NCI-H2227 treated with DMSO at 0.1 percent for 48 hours (cell line): ENCODE measurements around the gene HCN2.
"Not testable (repeated sequence)": the region's sequence is repeated elsewhere in the genome, so short reads cannot be mapped to it uniquely, and the experiment has no call there.

Source experiments
- DNase-seq: peaks from one replicate; lab custom pipeline; 2025; lab: John Stamatoyannopoulos, UW

The HCN2 gene

GRCh38 chr19:571566-571974 lies 18.1 kb upstream of the HCN2 start:
- DNase-seq = no peak

DNA sequence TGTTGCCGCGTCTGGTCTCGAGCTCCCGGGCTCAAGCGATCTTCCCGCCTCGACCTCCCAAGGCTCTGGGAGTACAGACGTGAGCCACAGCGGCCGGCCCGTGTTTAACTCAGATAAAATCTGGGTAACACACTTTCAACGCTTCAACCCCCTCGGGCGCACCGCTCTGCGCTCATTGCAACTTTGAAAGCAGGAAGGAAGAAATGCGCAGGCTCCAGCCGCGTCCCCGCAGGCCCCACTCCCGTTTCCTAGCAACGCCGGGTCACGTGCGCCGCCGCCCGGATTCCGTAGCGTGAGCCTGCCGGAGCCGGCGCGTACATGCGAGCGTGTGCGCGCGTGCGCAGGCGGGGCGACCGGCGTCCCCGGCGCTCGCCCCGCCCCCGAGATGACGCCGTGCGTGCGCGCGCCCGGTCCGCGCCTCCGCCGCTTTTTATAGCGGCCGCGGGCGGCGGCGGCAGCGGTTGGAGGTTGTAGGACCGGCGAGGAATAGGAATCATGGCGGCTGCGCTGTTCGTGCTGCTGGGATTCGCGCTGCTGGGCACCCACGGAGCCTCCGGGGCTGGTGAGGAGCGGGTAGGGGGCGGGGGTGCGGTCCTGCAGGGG lies 17.4 kb upstream of the HCN2 start, which contains the start of gene BSG:
Gene BSG (plus strand): TSS at position 457 of the 603 bp plus-strand sequence. CDS start 39 bp downstream, at position 496.
- DNase-seq = peak; percentile 90

DNA sequence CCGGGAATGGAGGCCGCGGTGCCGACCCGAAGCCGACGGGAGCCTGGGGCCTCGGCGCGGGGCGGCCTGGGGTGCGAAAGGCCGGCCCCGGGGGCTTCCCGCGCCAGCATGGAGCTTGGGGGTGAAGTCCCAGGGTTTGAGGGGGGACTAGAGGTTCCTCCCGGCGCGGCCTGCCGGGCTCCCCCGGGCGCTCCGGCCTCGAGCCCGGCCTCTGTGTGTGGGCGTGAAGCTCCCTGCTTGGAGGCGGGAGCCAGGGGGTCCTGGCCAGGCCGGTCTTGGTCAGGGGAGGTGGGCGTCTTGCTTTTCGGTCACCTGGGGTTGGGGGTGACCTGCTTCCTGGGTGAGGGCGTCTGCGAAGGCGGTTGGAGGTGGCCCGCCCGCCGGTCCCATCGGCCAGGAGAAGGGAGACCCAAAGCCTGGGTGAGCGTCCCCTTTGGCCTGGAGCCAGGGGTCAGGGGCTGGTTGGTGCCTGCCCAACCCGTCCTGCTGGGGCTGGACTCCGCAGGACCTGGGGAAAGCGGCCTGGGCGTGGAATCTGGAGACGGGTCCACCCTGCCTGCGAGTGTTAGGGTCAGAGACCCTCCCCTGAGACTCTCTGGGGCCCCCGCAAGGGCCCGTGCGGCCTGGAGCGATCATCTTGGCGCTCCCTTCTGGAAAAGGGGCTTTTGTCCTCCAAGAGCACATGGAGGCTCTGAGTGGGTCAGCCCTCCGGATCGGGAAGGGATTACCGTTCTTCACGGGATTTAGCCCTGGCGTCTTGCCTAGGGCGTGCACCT lies 16.8 kb upstream of the HCN2 start:
- DNase-seq = no peak

GRCh38 chr19:573519-573825 lies 16.2 kb upstream of the HCN2 start:
- no peak for DNase-seq

DNA sequence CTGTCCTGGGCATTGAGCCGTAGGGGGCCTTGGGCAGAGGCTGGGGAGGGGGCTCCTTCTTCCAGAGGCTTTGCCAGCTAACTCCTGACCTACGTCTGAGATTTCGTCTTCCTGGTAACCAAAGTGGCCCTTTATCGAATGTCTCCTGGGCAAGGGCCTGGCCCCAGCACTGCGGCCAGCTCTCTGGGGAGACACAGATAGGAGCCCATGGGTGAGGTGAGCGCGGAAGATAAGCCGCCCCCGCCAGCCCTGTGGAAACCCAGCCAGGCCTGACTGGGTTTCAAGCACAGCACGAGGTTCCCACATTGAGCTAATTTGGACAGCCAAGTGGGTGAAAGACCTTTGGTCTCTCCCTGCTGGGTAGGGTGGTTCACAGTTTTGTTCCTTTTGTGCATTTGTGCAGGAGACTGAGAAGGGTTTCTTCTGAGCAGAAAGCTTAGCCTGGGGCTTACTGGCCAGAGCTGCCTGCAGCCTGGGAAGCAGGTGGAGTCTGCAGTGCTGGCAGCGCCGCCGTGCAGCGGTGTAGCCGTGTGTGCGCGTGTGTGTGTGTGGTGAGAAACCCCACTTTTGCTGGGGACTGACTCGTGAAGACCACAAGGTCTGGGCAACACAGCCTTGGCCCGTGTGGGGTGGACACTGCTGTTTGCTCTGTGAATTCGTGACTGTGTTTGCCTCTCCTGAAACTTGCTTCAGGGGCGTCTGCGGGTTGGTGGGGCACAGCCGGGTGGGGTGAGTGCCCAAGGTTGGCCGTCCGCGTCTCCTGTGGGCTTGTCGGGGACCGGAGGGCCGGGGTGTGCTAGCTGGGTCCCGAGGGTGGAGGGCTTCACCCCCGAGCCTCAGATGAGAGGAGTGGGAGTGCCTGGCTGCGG lies 14.8 kb upstream of the HCN2 start:
- no peak for DNase-seq

DNA sequence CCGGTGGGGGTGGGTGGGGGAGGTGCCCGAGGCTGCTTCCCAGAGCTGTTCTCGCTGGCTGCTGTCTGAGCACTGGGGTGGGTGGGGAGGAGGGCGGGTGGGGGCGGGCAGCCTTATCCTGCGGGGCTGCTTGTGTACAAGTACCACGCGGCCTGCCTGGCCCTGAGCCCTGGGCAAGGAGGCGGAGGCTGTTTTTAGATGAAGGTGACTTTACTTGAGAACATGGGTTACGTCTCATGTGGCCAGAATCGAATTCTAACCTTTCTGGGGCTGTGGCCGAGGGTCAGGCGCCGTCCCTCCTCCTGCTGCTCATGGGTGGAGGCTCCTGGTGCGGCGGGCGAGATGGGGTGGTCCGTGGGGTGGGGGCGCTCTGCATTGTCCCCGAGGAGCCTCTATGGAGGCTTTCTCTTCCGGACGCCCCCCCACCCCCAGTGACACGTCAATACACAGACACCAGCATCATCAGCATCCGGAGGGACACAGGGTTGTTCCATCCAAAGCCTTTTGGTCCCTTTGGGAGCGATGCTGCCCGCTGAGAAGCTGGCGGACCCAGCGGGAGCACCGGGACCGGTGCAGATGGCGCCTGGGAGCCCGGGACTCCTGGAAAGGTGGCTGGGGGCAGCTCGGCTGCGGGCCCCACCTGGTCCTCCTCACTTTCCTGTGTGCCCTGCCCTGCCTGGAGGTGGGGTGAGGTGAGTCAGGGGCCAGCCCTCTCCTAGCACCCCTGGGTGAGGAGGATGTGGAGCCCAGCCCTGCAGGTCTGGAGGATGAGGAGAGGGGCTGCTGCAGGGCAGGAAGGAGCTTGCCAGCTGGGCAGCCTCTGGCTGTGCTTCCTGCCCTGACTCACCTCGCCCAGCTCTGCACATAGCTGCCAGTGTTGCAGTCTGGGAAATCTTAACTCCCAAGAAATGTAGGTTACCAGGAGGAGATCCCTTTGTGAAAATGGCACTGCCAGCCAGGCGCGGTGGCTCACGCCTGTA lies 13.9 kb upstream of the HCN2 start:
- no peak for DNase-seq

GRCh38 chr19:576768-577438 lies 12.8 kb upstream of the HCN2 start:
- no peak for DNase-seq

GRCh38 chr19:577439-578392 lies 12.0 kb upstream of the HCN2 start:
- no peak for DNase-seq

DNA sequence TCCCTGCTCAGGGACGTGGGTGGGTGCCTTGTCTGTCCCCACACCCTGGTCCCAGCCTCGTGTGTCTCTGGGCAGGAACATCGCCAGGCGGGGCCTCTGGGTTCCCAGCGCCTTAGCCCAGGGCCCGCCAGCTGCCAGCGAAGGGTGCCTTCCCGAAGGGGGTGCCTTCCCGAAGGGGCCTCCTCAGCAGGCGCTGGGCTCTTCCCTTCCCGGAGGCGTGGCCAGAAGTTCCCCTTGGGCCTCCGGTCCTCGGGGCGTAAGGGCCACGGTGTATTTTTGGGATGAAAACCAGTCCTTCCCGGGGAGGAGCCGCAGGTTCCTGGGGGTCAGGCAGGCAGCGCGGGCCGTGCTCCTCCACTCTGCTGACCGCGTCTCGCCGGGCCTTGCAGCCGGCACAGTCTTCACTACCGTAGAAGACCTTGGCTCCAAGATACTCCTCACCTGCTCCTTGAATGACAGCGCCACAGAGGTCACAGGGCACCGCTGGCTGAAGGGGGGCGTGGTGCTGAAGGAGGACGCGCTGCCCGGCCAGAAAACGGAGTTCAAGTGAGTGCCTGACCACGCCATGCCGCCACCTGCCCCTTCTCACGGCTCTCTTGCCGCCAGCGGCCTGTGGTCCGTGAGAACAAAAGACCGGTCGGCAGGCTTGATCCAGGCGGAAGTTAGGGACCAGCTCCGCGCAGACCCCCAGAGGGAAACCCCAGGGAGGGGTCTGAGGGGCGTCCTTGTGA lies 10.4 kb upstream of the HCN2 start:
- no peak for DNase-seq

DNA sequence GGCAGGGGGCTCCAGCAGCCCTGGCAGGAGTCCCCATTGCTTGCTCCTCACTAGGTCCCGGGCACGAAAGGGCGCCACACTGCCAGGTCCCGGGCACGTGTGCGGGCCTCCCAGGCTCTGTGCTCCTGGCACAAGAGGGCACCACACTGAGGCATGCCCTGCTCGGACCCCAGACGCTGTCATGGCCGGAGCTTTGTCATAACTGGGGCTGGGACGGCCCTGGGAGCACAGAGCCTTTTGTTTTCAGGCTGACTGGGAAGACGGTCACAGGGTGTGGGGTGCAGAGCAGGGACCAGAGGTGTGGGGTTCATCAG lies 9.9 kb upstream of the HCN2 start:
- no peak for DNase-seq

DNA sequence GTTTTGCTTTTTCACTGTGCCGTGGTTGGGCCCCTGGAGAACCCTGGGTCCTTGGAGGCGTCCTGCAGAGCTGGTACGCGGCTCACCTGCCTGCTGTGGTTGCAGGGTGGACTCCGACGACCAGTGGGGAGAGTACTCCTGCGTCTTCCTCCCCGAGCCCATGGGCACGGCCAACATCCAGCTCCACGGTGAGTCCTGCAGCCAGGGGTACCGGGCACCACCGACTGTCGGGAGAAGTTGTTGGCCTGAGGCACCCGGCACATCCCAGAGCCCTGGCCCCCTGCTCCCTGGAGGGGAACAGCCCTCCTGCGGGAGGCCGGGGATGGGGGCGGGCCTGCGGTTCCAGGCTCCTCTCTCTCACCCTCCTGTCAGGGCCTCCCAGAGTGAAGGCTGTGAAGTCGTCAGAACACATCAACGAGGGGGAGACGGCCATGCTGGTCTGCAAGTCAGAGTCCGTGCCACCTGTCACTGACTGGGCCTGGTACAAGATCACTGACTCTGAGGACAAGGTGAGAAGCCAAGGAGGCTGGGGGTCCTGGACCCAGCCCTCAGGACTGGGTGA lies 9.3 kb upstream of the HCN2 start:
- DNase-seq = no peak

DNA sequence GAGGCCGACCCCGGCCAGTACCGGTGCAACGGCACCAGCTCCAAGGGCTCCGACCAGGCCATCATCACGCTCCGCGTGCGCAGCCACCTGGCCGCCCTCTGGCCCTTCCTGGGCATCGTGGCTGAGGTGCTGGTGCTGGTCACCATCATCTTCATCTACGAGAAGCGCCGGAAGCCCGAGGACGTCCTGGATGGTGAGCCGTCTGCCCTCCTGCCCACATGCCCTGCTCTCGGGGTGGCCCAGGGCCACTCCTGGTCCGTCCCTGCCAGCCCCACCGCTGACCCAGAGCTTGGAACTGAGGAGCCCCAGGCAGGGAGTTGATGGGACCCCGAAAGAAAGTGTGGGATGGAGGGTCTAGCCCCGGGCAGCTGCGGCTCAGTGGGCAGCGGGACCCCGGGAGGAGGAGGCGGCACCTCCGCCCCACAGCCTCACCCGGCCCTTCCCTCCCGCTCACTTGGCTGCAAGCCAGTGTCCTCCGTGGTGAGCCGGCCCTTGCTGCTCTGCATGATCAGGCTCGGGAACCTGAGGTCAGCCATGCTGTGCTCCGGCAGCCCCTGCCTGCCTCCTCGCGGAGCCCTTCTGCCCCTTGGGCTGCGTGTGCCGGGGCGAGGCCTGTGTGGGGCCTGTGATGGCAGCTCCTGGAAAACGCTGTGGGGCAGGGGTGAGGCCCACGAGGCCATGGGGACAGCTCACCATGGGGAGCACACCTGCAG lies 8.1 kb upstream of the HCN2 start:
- no peak for DNase-seq

- DNase-seq = no peak
Observed at GRCh38 chr19:582497-583197, 7.0 kb upstream of the HCN2 start.

GRCh38 chr19:583198-583967 lies 6.3 kb upstream of the HCN2 start:
- no peak for DNase-seq

DNA sequence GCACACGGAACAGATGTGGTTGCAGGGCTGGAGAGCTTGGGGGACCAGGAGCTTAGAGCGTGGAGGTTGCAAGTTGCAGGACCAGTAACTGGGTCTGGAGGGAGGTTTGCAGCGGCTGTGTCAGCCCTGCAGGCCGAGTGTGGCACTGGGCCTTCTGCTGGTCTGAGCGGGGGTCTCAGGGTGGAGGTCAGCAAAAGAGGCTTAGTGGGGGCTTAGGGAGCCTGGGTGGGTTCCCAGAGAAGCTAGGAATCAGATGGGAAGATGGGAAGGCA lies 5.8 kb upstream of the HCN2 start:
- DNase-seq = no peak

DNA sequence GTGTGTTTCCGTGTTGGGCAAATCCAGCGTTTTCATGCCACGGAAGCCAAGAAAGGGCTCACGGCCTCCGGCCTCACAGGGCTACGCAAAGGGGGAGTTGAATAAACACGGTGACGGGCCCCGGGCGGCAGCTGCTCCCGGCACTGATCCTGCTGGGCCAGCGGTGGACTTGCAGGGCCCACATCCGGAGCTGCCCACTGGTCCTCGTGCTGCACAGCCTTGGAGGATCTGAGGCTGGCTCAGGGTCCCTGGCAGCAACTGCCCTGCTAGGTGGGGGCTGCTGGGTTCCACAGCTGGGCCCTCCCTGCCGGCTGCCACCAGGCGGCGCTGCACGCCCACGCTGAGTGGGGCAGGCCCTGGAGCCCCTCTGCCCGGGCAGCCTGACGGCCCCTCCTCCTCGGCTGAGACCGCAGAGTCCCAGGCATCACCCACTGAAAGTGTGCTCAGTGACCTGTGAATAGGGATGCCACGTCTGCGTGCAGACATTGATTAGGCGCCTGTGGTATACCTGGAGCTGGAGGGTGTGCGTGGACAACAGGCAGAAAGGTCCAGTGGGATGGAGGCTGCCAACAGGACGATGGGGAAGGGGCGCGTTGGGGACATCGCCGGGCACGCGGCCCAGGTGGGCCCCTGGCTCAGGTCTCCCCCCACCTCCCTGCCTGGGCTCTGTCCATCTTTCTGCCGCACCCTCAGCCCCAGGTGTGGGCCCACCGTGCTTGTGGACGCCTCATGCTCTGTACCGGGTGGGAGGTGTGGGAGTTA lies 5.3 kb upstream of the HCN2 start:
- DNase-seq = no peak

DNA sequence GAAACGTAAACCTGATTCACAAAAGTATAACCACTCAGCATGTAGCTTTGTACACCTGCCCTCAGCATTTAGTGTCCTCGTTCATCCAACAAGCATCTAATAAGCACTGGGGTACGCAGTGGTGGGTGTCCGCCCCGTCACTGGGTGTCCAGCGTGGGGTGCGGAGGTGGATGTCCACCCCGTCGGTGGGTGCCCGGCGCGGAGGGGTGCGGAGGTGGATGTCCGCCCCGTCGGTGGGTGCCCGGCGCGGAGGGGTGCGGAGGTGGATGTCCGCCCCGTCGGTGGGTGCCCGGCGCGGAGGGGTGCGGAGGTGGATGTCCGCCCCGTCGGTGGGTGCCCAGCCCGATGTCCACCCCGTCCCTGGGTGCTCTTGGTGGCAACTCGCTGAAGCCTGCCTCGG lies 4.5 kb upstream of the HCN2 start:
- not testable (repeated sequence) for DNase-seq
